GM23338 (cell line): ENCODE measurements around the gene TULP3. TPM values are rescaled to one million over a fixed set of nuclear protein-coding genes. Genes with fewer than 3 reads are reported as not detected.

ENCODE experiments used
- ATAC-seq: fragments of 200-7000 bp; cut with Tn5 transposase; 3 replicates; pipeline ENCODE4 v1.9.1; 2020
- DNase-seq: peaks from one replicate; pipeline ENCODE4 v3.0.0-alpha.2; 2015; ENCODE audit warnings: low spot score
- H2AFZ ChIP-seq: fragments of 200-600 bp; sonication (generic); 2 replicates; pipeline ENCODE4 v1.8.0; 2016; ENCODE audit warnings: antibody characterized with exemption, mild to moderate bottlenecking, moderate library complexity
- H3F3A ChIP-seq: fragments of 200-600 bp; sonication (generic); replicated peaks from 2 replicates; pipeline ENCODE4 v1.8.0; 2017; ENCODE audit warnings: antibody characterized with exemption, mixed run types, low read depth
- H3K27ac ChIP-seq: fragments of 200-600 bp; sonication (generic); 2 replicates; pipeline ENCODE4 v1.6.1; 2016; ENCODE audit warnings: low read depth
- H3K27me3 ChIP-seq: fragments of 200-600 bp; sonication (generic); 2 replicates; pipeline ENCODE4 v1.8.0; 2016; ENCODE audit warnings: mild to moderate bottlenecking, mixed run types, moderate library complexity; ENCODE audit not compliant: insufficient read depth
- H3K36me3 ChIP-seq: fragments of 200-600 bp; sonication (generic); 2 replicates; pipeline ENCODE4 v1.8.0; 2016; ENCODE audit warnings: mild to moderate bottlenecking; ENCODE audit not compliant: insufficient read depth
- H3K4me1 ChIP-seq: fragments of 200-600 bp; sonication (generic); 2 replicates; pipeline ENCODE4 v1.8.0; 2016; ENCODE audit warnings: mild to moderate bottlenecking, moderate library complexity; ENCODE audit not compliant: insufficient read depth
- H3K4me2 ChIP-seq: fragments of 200-600 bp; sonication (generic); 2 replicates; pipeline ENCODE4 v1.7.1; 2017; ENCODE audit warnings: mixed run types
- H3K4me3 ChIP-seq: fragments of 200-600 bp; sonication (generic); 2 replicates; pipeline ENCODE4 v1.6.1; 2016; ENCODE audit warnings: mixed run types
- H3K79me2 ChIP-seq: fragments of 200-600 bp; sonication (generic); replicated peaks from 2 replicates; pipeline ENCODE4 v1.8.0; 2017; ENCODE audit warnings: mild to moderate bottlenecking; ENCODE audit not compliant: insufficient read depth
- H3K9me2 ChIP-seq: fragments of 200-600 bp; sonication (generic); 2 replicates; pipeline ENCODE4 v1.8.0; 2017; ENCODE audit not compliant: insufficient read depth
- H4K20me1 ChIP-seq: fragments of 200-600 bp; sonication (generic); replicated peaks from 2 replicates; pipeline ENCODE4 v1.8.0; 2017; ENCODE audit warnings: mild to moderate bottlenecking; ENCODE audit not compliant: insufficient read depth
- H3K27ac Mint-ChIP-seq: 2 replicates; pipeline ENCODE4 v1.8.0; 2020; ENCODE audit warnings: inconsistent platforms, mild to moderate bottlenecking, moderate library complexity, mixed read lengths
- H3K27me3 Mint-ChIP-seq: 3 replicates; pipeline ENCODE4 v1.8.0; 2022; ENCODE audit warnings: low read depth, mild to moderate bottlenecking, moderate library complexity, mixed read lengths, inconsistent platforms; ENCODE audit not compliant: insufficient read depth, poor library complexity
- H3K36me3 Mint-ChIP-seq: 3 replicates; pipeline ENCODE4 v1.8.0; 2021; ENCODE audit warnings: low read depth, mild to moderate bottlenecking, inconsistent platforms, moderate library complexity, mixed read lengths
- H3K4me1 Mint-ChIP-seq: 3 replicates; pipeline ENCODE4 v1.8.0; 2020; ENCODE audit warnings: mild to moderate bottlenecking, inconsistent platforms, mixed read lengths
- H3K4me3 Mint-ChIP-seq: 3 replicates; pipeline ENCODE4 v1.8.0; 2021; ENCODE audit warnings: moderate library complexity, mild to moderate bottlenecking, inconsistent platforms, mixed read lengths
- H3K9me3 Mint-ChIP-seq: 3 replicates; pipeline ENCODE4 v1.8.0; 2020; ENCODE audit warnings: moderate library complexity, mild to moderate bottlenecking, inconsistent platforms, mixed read lengths
- CREB1 ChIP-seq: fragments of 250-450 bp; sonication (Bioruptor Pico); IDR thresholded peaks from 2 replicates; pipeline ENCODE4 v1.5.0; 2020; ENCODE audit warnings: low read depth, mild to moderate bottlenecking, moderate library complexity
- NANOG ChIP-seq: IDR thresholded peaks from 2 replicates; pipeline ENCODE4 v1.6.1; 2016; ENCODE audit warnings: antibody characterized with exemption, borderline replicate concordance
- POLR2AphosphoS5 ChIP-seq: IDR thresholded peaks from 2 replicates; pipeline ENCODE4 v1.6.1; 2016; ENCODE audit warnings: antibody characterized with exemption, low read depth
- ZNF462 ChIP-seq: fragments of 250-450 bp; sonication (Bioruptor Pico); IDR thresholded peaks from 2 replicates; pipeline ENCODE4 v1.5.0; 2020; ENCODE audit warnings: mild to moderate bottlenecking, moderate library complexity
- polyA plus RNA-seq: library from polyadenylated mRNA; unstranded; fragments of >200 nt; fragmentation: Nextera tagmentation; extraction: Ambion mirVana; gene quantifications from 2 replicates; pipeline ENCODE4 v1.2.1, GENCODE V29; 2016
- total RNA-seq: library from RNA; depleted of rRNA; stranded (reverse); fragments of >200 nt; shearing (Covaris generic); gene quantifications from 2 replicates; pipeline ENCODE4 v1.2.3, GENCODE V29; 2014
- TF ChIP-seq, protein P1 (sequence below), 2 experiments: fragments of 200-600 bp in 1 of 2; sonication (generic) in 1 of 2; conservative IDR thresholded peaks; 2 replicates each; pipeline versions ENCODE4 v1.5.1 to v1.6.1; 2016 to 2017; ENCODE audit warnings: antibody characterized with exemption in 2 of 2, low read depth in 2 of 2, mild to moderate bottlenecking in 2 of 2, moderate library complexity in 1 of 2

The TULP3 gene
- total and polyA plus RNA-seq, 2 experiments from 2014 or later = 15.1 to 18.8 TPM

GRCh38 chr12:2919249-2919648, 28.6 kb downstream of the TULP3 start:
- H3K27ac ChIP-seq = no peak overlapping the region
- no peak for DNase-seq
- H3K27me3 ChIP-seq = no peaks in the 10 kb centered on the region
- no peak overlapping the region for H3K4me3 ChIP-seq
- Mint-ChIP-seq H3K4me1 (peaks cover 15% of the 10 kb centered on the region), H3K4me3 (no peak overlapping the region), H3K27me3 (no peaks in the 10 kb centered on the region), H3K36me3 (peaks cover 27% of the 10 kb centered on the region), H3K27ac (no peak overlapping the region), H3K9me3 (no peaks in the 10 kb centered on the region)
- ATAC-seq = no peak
- H3K36me3 ChIP-seq = no peaks in the 10 kb centered on the region
- no peaks in the 10 kb centered on the region for H4K20me1 ChIP-seq
- H3K79me2 ChIP-seq = no peaks in the 10 kb centered on the region
- 0 out of 2 replicates have a peak, but pooled peaks cover 4% of the 10 kb centered on the region for H3K9me2 ChIP-seq
- H2AFZ ChIP-seq = no peak overlapping the region
- no peak overlapping the region for H3K4me2 ChIP-seq
- TF ChIP-seq ZNF462 (no peak), POLR2AphosphoS5 (no peak), CREB1 (CRISPR knock-in tag) (no peak), NANOG (no peak)
- TF ChIP-seq, protein P1, sequence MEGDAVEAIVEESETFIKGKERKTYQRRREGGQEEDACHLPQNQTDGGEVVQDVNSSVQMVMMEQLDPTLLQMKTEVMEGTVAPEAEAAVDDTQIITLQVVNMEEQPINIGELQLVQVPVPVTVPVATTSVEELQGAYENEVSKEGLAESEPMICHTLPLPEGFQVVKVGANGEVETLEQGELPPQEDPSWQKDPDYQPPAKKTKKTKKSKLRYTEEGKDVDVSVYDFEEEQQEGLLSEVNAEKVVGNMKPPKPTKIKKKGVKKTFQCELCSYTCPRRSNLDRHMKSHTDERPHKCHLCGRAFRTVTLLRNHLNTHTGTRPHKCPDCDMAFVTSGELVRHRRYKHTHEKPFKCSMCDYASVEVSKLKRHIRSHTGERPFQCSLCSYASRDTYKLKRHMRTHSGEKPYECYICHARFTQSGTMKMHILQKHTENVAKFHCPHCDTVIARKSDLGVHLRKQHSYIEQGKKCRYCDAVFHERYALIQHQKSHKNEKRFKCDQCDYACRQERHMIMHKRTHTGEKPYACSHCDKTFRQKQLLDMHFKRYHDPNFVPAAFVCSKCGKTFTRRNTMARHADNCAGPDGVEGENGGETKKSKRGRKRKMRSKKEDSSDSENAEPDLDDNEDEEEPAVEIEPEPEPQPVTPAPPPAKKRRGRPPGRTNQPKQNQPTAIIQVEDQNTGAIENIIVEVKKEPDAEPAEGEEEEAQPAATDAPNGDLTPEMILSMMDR (conservative IDR thresholded peaks at IDR 0.05; ENCODE audit: low read depth in 2 of 2) = no peak
- 0 out of 2 replicates have a peak, but pooled peaks cover 2% of the 10 kb centered on the region for H3F3A ChIP-seq
- H3K4me1 ChIP-seq = peaks cover 17% of the 10 kb centered on the region
